Omental fat pad (tissue), 4 donors: ENCODE results near the gene GNPTG. TPM values are rescaled to one million over a fixed set of nuclear protein-coding genes. Genes with fewer than 3 reads are reported as not detected.

Source experiments
- ATAC-seq: fragments of 150-250 bp; one replicate; pipeline ENCODE4 v1.9.1; 2016; ENCODE audit warnings: mild to moderate bottlenecking, moderate library complexity; ENCODE audit not compliant: low FRiP score
- DNase-seq: peaks from one replicate; pipeline ENCODE4 v3.0.0-alpha.2; 2019; ENCODE audit warnings: low spot score
- CTCF ChIP-seq, 3 donors: fragments of 450-650 bp; IDR thresholded peaks; one replicate each; pipeline ENCODE4 v1.5.1; 2016 to 2017; ENCODE audit warnings: antibody characterized with exemption in 3 of 3, mild to moderate bottlenecking in 3 of 3, moderate library complexity in 2 of 3
- total RNA-seq, 4 donors: library from RNA; depleted of rRNA; stranded (reverse); fragments of >200 nt; gene quantifications; one replicate each; pipeline ENCODE4 v1.1.0, GENCODE V29; 2016

GNPTG gene
- total RNA-seq, 4 donors from 2014 or later, result 48.3 to 77.1 (median 65.8) TPM

DNA sequence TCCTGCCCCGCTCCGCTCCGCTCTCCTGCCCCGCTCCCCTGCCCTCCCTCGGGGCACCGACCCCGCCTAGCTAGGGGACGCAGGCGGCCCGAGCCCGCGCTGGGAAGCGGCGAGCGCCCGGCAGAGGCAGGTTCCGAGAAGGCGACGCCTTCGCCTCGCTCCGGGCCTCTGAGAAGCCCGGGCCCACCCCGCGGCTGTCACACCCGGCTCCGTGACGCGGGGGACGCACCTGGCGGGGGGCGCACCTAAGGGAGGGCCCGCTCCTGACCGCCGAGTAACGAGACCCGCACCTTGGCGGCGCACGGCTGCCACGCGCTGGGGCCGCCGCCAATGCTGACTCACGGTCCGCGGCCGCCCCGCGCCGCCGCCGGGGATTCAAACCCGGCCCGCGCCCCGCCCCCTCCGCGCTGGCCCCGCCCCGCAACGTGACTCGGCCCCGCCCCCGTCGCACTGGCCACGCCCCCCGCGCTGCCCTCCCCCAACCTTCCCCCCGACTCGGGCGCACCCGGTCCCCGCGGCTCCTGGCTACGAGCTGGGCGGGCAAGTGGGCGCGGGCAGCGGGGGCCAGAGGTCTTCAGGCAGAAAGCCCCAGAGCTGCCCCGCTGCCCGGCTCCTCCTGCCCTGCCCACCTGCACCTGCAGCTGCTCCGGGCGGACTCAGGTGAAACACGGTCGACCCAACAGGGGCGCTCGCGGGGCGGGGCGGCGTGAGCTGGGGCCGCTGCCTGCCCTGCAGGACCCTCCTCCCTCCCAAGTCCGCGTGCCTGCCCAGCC is 27.8 kb downstream of the GNPTG start:
- no peak for TF ChIP-seq CTCF (IDR thresholded peaks at IDR 0.05)
- DNase-seq (peak; percentile 52), ATAC-seq (peak; percentile 80)

DNA sequence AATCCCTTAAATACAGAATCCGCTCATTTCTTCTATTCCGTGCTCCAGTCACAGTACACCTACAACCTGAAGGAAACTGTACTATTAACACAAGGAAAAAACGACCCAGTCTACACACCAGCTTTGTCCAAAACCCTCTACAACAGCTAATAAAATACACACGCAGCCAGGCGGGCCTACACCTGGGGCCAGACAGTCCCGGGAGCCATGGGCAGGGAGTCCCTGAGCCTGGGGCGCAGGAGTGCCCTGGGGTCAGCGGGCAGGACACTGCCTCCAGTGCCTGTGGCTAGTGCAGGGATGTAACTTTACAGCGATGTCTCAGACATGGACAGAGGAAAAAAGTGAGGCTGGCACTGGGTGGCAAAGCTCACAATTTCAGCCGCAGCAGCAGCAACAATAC is 28.5 kb downstream of the GNPTG start:
- no peak for ATAC-seq
- no peak for DNase-seq
- no peak for TF ChIP-seq CTCF (IDR thresholded peaks at IDR 0.05)

- DNase-seq (no peak), ATAC-seq (no peak)
- no peak for TF ChIP-seq CTCF (IDR thresholded peaks at IDR 0.05)
These were observed 30.1 kb downstream of the GNPTG start for GRCh38 chr16:1381612-1382406.

DNA sequence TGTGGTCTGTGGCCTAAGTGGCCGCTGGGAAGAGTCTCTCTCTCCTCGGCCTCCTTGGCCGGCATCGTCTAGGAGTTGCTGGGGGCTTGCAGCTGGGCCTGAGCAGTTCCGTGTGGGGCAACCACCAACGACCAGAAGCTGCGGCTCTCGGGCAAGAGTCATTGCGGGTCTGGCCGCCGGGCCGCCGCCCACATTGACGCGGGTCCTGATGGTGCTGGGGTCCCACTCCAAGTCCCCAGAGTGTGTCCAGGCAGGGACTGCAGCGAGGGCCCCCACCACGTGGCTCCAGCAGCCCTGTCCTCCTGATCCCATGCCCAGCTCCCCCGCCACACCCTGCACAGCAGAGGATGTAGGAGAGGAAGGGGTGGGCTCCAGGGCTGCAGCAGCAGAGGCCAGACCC is 31.8 kb downstream of the GNPTG start:
- TF ChIP-seq CTCF (IDR thresholded peaks at IDR 0.05), result no peak
- ATAC-seq (no peak), DNase-seq (no peak)

DNA sequence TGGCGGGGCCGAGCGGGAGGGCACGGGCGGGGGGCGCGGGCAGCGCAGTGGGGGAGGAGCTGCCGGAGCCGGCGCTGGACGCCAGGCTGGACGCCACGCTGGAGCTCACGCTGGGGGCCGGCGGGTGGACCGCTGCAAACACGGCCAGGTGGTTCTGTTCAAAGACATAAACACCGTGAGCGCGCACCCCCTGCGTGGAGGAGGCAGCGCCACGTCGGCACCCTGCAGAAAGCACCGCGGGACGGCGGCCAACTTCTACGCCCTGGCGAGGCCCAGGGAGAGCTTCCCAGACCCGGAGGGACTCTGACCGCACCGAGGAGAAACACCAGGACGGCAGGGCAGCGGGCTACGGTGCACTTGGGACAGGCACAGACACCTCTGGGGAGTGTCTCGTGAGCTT is 33.5 kb downstream of the GNPTG start:
- ATAC-seq, result no peak
- DNase-seq, result no peak
- no peak for TF ChIP-seq CTCF (IDR thresholded peaks at IDR 0.05)

DNA sequence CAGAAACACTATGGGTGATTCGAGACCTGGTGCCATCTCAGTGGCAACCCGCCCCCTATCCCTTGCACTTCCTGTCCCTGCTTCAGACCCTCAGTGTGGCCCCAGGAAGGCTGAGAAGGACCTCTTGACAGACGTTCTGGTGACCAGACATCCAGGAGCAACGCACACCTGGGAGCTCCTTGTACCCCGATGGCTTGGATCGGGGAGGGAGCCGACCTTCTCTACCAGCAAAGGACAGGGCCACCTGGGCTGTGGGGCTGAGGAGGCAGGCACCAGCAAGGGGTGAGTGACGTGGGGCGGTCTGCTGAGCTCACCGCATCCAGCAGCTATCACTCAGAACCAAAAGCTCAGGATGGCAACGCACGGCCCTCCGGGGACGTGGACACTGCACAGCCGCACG is 35.6 kb downstream of the GNPTG start:
- DNase-seq (no peak), ATAC-seq (no peak)
- no peak for TF ChIP-seq CTCF (IDR thresholded peaks at IDR 0.05)
